IMR-90 (cell line): Measurements from ENCODE around the gene CTNNA2. TPM values are rescaled to one million over a fixed set of nuclear protein-coding genes. Genes with fewer than 3 reads are reported as not detected.
A peak's percentile ranks its signal among the peaks of the same experiment; 100 is the strongest.

Experiments
- ATAC-seq: fragments of 200-7000 bp; cut with Tn5 transposase; 2 replicates; pipeline ENCODE4 v1.9.1; 2020; ENCODE audit warnings: low read depth, mild to moderate bottlenecking, moderate library complexity
- BruUV-seq: library from RNA; stranded (reverse); fragments of 400-500 nt; replicated peaks from 2 replicates; lab custom pipeline; 2021; lab: Mats Ljungman, UMichigan
- CTCF ChIA-PET: fragments of 300-600 bp; formaldehyde crosslinking; extraction: SDS; loops from one replicate; lab custom pipeline; 2021; ENCODE audit warnings: antibody characterized with exemption; lab: Yijun Ruan, JAX
- POLR2A ChIA-PET: fragments of 300-600 bp; sonication (Branson Sonifier 250); formaldehyde crosslinking; loops from one replicate; lab custom pipeline; 2022; ENCODE audit warnings: antibody characterized with exemption; ENCODE audit not compliant: unreplicated experiment; lab: Charles Lee
- DNase-seq: peaks from one replicate; pipeline ENCODE4 v3.0.0; 2013
- H2AFZ ChIP-seq: replicated peaks from 2 replicates; pipeline ENCODE3; 2013; ENCODE audit warnings: low read length, mild to moderate bottlenecking; ENCODE audit not compliant: poor library complexity
- H2AK5ac ChIP-seq: 2 replicates; pipeline ENCODE4 v1.6.1; 2013; ENCODE audit warnings: low read depth, low read length, inconsistent platforms
- H2AK9ac ChIP-seq: replicated peaks from 2 replicates; pipeline ENCODE3; 2013; ENCODE audit warnings: mild to moderate bottlenecking, low read depth, low read length, moderate library complexity; ENCODE audit not compliant: poor library complexity
- H2BK120ac ChIP-seq: 2 replicates; pipeline ENCODE4 v1.6.1; 2013; ENCODE audit warnings: low read depth, low read length, inconsistent platforms
- H2BK15ac ChIP-seq: 3 replicates; pipeline ENCODE4 v1.6.1; 2013; ENCODE audit warnings: low read depth, low read length, inconsistent platforms
- H2BK20ac ChIP-seq: 2 replicates; pipeline ENCODE4 v1.6.1; 2013; ENCODE audit warnings: low read depth, mild to moderate bottlenecking, inconsistent platforms, low read length, moderate library complexity
- H2BK5ac ChIP-seq: 2 replicates; pipeline ENCODE4 v1.6.1; 2013; ENCODE audit warnings: mild to moderate bottlenecking, low read depth, low read length, inconsistent platforms; ENCODE audit not compliant: poor library complexity, severe bottlenecking
- H3K14ac ChIP-seq: replicated peaks from 2 replicates; pipeline ENCODE4 v1.6.1; 2013; ENCODE audit warnings: low read depth, low read length, inconsistent platforms
- H3K18ac ChIP-seq: 2 replicates; pipeline ENCODE4 v1.6.1; 2013; ENCODE audit warnings: low read depth, low read length, control low read depth
- H3K23ac ChIP-seq: 2 replicates; pipeline ENCODE4 v1.6.1; 2013; ENCODE audit warnings: low read depth, low read length, inconsistent platforms
- H3K27ac ChIP-seq: 2 replicates; pipeline ENCODE4 v1.5.1; 2013; ENCODE audit warnings: mild to moderate bottlenecking, control low read depth, low read length; ENCODE audit not compliant: insufficient read depth
- H3K27me3 ChIP-seq: 2 replicates; pipeline ENCODE4 v1.6.1; 2013; ENCODE audit warnings: low read length; ENCODE audit not compliant: control insufficient read depth, insufficient read depth
- H3K36me3 ChIP-seq: 2 replicates; pipeline ENCODE4 v1.6.1; 2013; ENCODE audit warnings: low read length, mixed read lengths; ENCODE audit not compliant: control insufficient read depth, insufficient read depth
- H3K4ac ChIP-seq: 2 replicates; pipeline ENCODE4 v1.6.1; 2013; ENCODE audit warnings: low read depth, low read length, inconsistent platforms
- H3K4me1 ChIP-seq: 2 replicates; pipeline ENCODE4 v1.6.1; 2013; ENCODE audit warnings: low read length, mixed read lengths; ENCODE audit not compliant: control insufficient read depth, insufficient read depth
- H3K4me2 ChIP-seq: 2 replicates; pipeline ENCODE4 v1.6.1; 2013; ENCODE audit warnings: low read depth, mild to moderate bottlenecking, control low read depth, low read length, moderate library complexity
- H3K4me3 ChIP-seq: 2 replicates; pipeline ENCODE4 v1.5.1; 2013; ENCODE audit warnings: low read depth, mild to moderate bottlenecking, control low read depth, low read length, moderate library complexity; ENCODE audit not compliant: insufficient read depth
- H3K56ac ChIP-seq: 2 replicates; pipeline ENCODE4 v1.6.1; 2013; ENCODE audit warnings: low read length, inconsistent platforms; ENCODE audit not compliant: insufficient read depth; ENCODE audit errors: extremely low read depth
- H3K79me1 ChIP-seq, 2 experiments: 2 replicates each; pipeline ENCODE4 v1.6.1; 2013; ENCODE audit warnings: low read length in 2 of 2, inconsistent platforms in 1 of 2, low read depth in 1 of 2
- H3K9ac ChIP-seq: 2 replicates; pipeline ENCODE4 v1.6.1; 2013; ENCODE audit warnings: low read depth, low read length, control low read depth
- H3K9me1 ChIP-seq: 2 replicates; pipeline ENCODE4 v1.6.1; 2013; ENCODE audit warnings: low read length, inconsistent platforms; ENCODE audit not compliant: insufficient read depth
- H3K9me3 ChIP-seq: 2 replicates; pipeline ENCODE4 v1.6.1; 2013; ENCODE audit warnings: low read length; ENCODE audit not compliant: control insufficient read depth, insufficient read depth
- H4K20me1 ChIP-seq: 2 replicates; pipeline ENCODE4 v1.6.1; 2013; ENCODE audit warnings: low read length, inconsistent platforms; ENCODE audit not compliant: insufficient read depth
- H4K5ac ChIP-seq: 2 replicates; pipeline ENCODE4 v1.6.1; 2013; ENCODE audit warnings: mild to moderate bottlenecking, low read depth, low read length, control low read depth
- H4K8ac ChIP-seq, 2 experiments: 2 replicates each; pipeline ENCODE4 v1.6.1; 2013; ENCODE audit warnings: low read depth in 2 of 2, low read length in 2 of 2, control low read depth in 1 of 2, inconsistent platforms in 1 of 2
- H4K91ac ChIP-seq: 2 replicates; pipeline ENCODE4 v1.6.1; 2013; ENCODE audit warnings: low read depth, low read length, inconsistent platforms; ENCODE audit not compliant: insufficient read depth
- FOS ChIP-seq: fragments of 150-350 bp; IDR thresholded peaks from 2 replicates; pipeline ENCODE4 v1.6.1; 2016; ENCODE audit warnings: low read depth, low read length
- MAZ ChIP-seq: IDR thresholded peaks from 2 replicates; pipeline ENCODE4 v1.6.1; 2012; ENCODE audit warnings: low read depth, mild to moderate bottlenecking, low read length, improper control_type of control experiment, moderate library complexity, borderline replicate concordance
- POLR2A ChIP-seq: IDR thresholded peaks from 2 replicates; pipeline ENCODE4 v1.6.1; 2012; ENCODE audit warnings: mild to moderate bottlenecking, low read depth, low read length
- RAD21 ChIP-seq: IDR thresholded peaks from 2 replicates; pipeline ENCODE4 v1.6.1; 2012; ENCODE audit warnings: low read length, improper control_type of control experiment
- RFX5 ChIP-seq: IDR thresholded peaks from 2 replicates; pipeline ENCODE4 v1.8.0; 2012; ENCODE audit warnings: low read depth, mild to moderate bottlenecking, low read length, moderate library complexity
- WGBS, 2 experiments: methylation state at CpG; one replicate each; pipeline versions ENCODE4 v1.1.5 to v1.1.7; 2013; ENCODE audit warnings: missing lambda C conversion rate in 2 of 2; ENCODE audit not compliant: insufficient read length in 1 of 2; ENCODE audit errors: extremely low coverage in 2 of 2; 5-methylcytosine and 5-hydroxymethylcytosine counted together
- dilution Hi-C: fragments of 300-500 bp; cut with HindIII; formaldehyde crosslinking; loops from one replicate; pipeline ENCODE4 v1.14.3; 2018; ENCODE audit warnings: low sequenced_read_pairs; ENCODE audit not compliant: unreplicated experiment
- in situ Hi-C: fragments of 300-500 bp; cut with MboI; formaldehyde crosslinking; loops from 3 replicates; pipeline ENCODE4 v1.14.3; 2019; ENCODE audit warnings: low sequenced_read_pairs, inconsistent platforms, mixed read lengths
- intact Hi-C: fragments of 100-400 bp; cut with micrococcal nuclease; formaldehyde crosslinking; loops from 2 replicates; pipeline ENCODE4 v1.10.0; 2022
- polyA plus RNA-seq, 3 experiments: library from polyadenylated mRNA; depleted of rRNA; stranded (reverse); fragments of >200 nt; gene quantifications; 2 replicates each; pipeline ENCODE4 v1.2.3, GENCODE V29; 2012; ENCODE audit warnings: low replicate concordance in 1 of 3
- total RNA-seq: library from RNA; depleted of rRNA; stranded (reverse); fragments of >200 nt; gene quantifications from 2 replicates; pipeline ENCODE4 v1.2.3, GENCODE V29; 2012

The CTNNA2 gene
- total and polyA plus RNA-seq, 2 of the 4 experiments (the other 2 are of a cell fraction), result not detected

DNA sequence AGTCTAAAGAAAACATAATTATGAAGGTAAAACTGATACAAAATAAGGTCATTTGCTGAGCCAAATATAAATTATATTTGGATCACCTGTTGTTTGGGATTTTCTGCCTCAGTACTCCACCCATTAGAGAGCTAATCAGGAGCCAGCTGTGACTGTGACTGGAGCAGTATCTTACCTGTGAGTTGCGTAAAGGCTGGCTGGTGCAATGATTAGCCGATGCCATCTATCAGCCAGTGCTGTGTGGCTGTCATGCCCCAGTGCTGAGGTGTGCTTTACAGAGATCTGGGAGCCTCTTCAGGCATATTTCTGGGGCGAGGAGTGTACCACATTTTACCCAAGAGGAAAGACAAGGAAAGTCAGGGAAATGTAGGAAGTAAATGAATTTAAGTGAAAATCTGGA, 599.9 kb downstream of the CTNNA2 start:
- Histone ChIP-seq H3K36me3 (no peaks in the 10 kb centered on the region), H3K4me1 (peaks cover 7% of the 10 kb centered on the region; the same call in 1 of the 2 replicates), H4K5ac (no peak overlapping the region), H2BK20ac (no peak overlapping the region), H3K9me3 (no peaks in the 10 kb centered on the region; the same call in 1 of the 2 replicates), H2AFZ (no peak overlapping the region), H3K4ac (no peak overlapping the region), H3K14ac (no peak overlapping the region), H2BK5ac (no peak overlapping the region), H2AK9ac (no peak overlapping the region), H4K91ac (no peak overlapping the region), H3K4me2 (no peak overlapping the region), H3K9ac (no peak overlapping the region), H2BK120ac (no peak overlapping the region; the same call in 1 of the 2 replicates), H4K8ac (no peak overlapping the region), H3K56ac (no peak overlapping the region), H3K27ac (no peak overlapping the region), H3K79me1 (no peaks in the 10 kb centered on the region), H4K20me1 (no peaks in the 10 kb centered on the region), H2BK15ac (no peak overlapping the region), H3K9me1 (peaks cover 4% of the 10 kb centered on the region; the same call in 1 of the 2 replicates), H3K4me3 (no peak overlapping the region), H3K27me3 (no peaks in the 10 kb centered on the region), H3K23ac (no peak overlapping the region), H2AK5ac (peak overlapping the region; percentile 20; the same call in 1 of the 2 replicates), H3K18ac (no peak overlapping the region)
- ATAC-seq (no peak), DNase-seq (no peak)
- ChIA-PET CTCF (no interaction called here), POLR2A (no interaction called here)
- 100% methylated on average over 1 of the region's 3 CpGs; no CpG with 5 or more reads in 1 of the 2 experiments for WGBS, 2 experiments
- in situ Hi-C loops, result no loop called here
- TF ChIP-seq POLR2A (no peak), FOS (no peak), RAD21 (no peak), MAZ (no peak), RFX5 (no peak)
- BruUV-seq, result no TSS peak
- dilution Hi-C loops, result no loop called here
- intact Hi-C loops, result no loop called here
